Measurements from ENCODE around the gene CD177.

DNA sequence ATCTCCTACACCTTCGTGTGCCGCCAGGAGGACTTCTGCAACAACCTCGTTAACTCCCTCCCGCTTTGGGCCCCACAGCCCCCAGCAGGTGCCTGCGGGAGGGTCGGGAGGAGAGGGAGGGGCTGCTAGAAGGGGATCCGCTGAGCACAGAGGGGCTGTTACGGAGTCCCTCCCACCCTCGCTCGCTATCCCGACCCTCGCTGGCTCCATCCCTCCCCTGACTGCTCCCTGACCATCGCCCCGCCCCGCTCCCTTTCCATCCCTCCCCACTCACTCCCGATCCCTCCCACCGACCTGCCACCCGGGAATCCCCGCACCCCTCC lies 780 bp downstream of the CD177 start:
- TF ChIP-seq EP300 (IDR thresholded peaks at IDR 0.05; ENCODE audit: borderline replicate concordance in 1 of 2, low read depth in 2 of 2, low read length in 2 of 2) (peak in 1 of 2 experiments; percentile 87; a peak in 1 of 3 replicates), POLR2AphosphoS5 (IDR thresholded peaks at IDR 0.05; ENCODE audit: low read depth, low read length) (no peak), TAF7 (optimal IDR thresholded peaks at IDR 0.05; ENCODE audit: borderline replicate concordance, low read depth, low read length) (no peak)
